GM12878 (cell line): ENCODE measurements around the gene DEPDC7. TPM values are rescaled to one million over a fixed set of nuclear protein-coding genes. Genes with fewer than 3 reads are reported as not detected.

Experiments
- ATAC-seq: fragments of 200-7000 bp; cut with Tn5 transposase; 3 replicates; pipeline ENCODE4 v1.9.1; 2020; ENCODE audit warnings: mild to moderate bottlenecking, moderate library complexity
- BruUV-seq: library from RNA; stranded (reverse); fragments of 400-500 nt; replicated peaks from 2 replicates; lab custom pipeline; 2021; lab: Mats Ljungman, UMichigan
- CTCF ChIA-PET: fragments of 300-600 bp; sonication (Branson Sonifier 250); formaldehyde crosslinking; extraction: SDS; loops from one replicate; lab custom pipeline; 2021; ENCODE audit warnings: inconsistent platforms; lab: Yijun Ruan, JAX
- POLR2A ChIA-PET: fragments of 350-600 bp; formaldehyde crosslinking; extraction: SDS; loops from one replicate; lab custom pipeline; 2021; ENCODE audit warnings: inconsistent platforms; lab: Charles Lee
- RAD21 ChIA-PET: fragments of 300-600 bp; sonication (Branson Sonifier 250); formaldehyde crosslinking; loops from one replicate; lab custom pipeline; 2023; ENCODE audit warnings: antibody characterized with exemption; ENCODE audit not compliant: unreplicated experiment; lab: Charles Lee
- SMC1A ChIA-PET: fragments of 300-600 bp; sonication (Branson Sonifier 250); formaldehyde crosslinking; loops from one replicate; lab custom pipeline; 2023; ENCODE audit not compliant: unreplicated experiment, uncharacterized antibody; lab: Charles Lee
- DNase-seq: peaks from one replicate; pipeline ENCODE4 v3.0.0-alpha.2; 2011; ENCODE audit warnings: low read depth, low spot score
- FAIRE-seq: peaks from 3 replicates; lab custom pipeline; 2011; peaks lifted over from hg19 to GRCh38; lab: Jason Lieb, UNC
- H2AFZ ChIP-seq: 2 replicates; pipeline ENCODE4 v1.6.0; 2011; ENCODE audit warnings: low read depth, low read length, control low read depth; ENCODE audit not compliant: control insufficient read depth
- H3K27ac ChIP-seq: 2 replicates; pipeline ENCODE4 v1.5.1; 2011; ENCODE audit warnings: control low read depth; ENCODE audit not compliant: control insufficient read depth, insufficient read depth
- H3K27me3 ChIP-seq, 2 experiments: replicated peaks in 1 of 2; 2 replicates each; pipeline versions ENCODE4 v1.6.0 to v1.6.1; 2011; ENCODE audit warnings: low read length in 1 of 2; ENCODE audit not compliant: control insufficient read depth in 2 of 2, insufficient read depth in 2 of 2
- H3K36me3 ChIP-seq, 2 experiments: 2 replicates each; pipeline ENCODE4 v1.5.1; 2011; ENCODE audit warnings: low read length in 1 of 2; ENCODE audit not compliant: control insufficient read depth in 2 of 2, insufficient read depth in 2 of 2
- H3K4me1 ChIP-seq: 2 replicates; pipeline ENCODE4 v1.6.1; 2011; ENCODE audit warnings: mild to moderate bottlenecking, low read length, moderate library complexity, mixed read lengths; ENCODE audit not compliant: control insufficient read depth, insufficient read depth
- H3K4me2 ChIP-seq: 2 replicates; pipeline ENCODE4 v1.6.0; 2011; ENCODE audit warnings: control low read depth; ENCODE audit not compliant: control insufficient read depth, insufficient read depth
- H3K4me3 ChIP-seq: fragments of 200-600 bp; sonication (generic); 2 replicates; pipeline ENCODE4 v1.5.1; 2016
- H3K79me2 ChIP-seq: 2 replicates; pipeline ENCODE4 v1.6.0; 2011; ENCODE audit warnings: low read length; ENCODE audit not compliant: control insufficient read depth, insufficient read depth
- H3K9ac ChIP-seq: 2 replicates; pipeline ENCODE4 v1.8.0; 2011; ENCODE audit warnings: low read length, control low read depth, mixed read lengths; ENCODE audit not compliant: control insufficient read depth, insufficient read depth
- H3K9me3 ChIP-seq: replicated peaks from 3 replicates; pipeline ENCODE4 v1.5.1; 2011; ENCODE audit warnings: mild to moderate bottlenecking, low read length; ENCODE audit not compliant: control insufficient read depth, insufficient read depth
- H4K20me1 ChIP-seq: 2 replicates; pipeline ENCODE4 v1.6.0; 2011; ENCODE audit not compliant: control insufficient read depth, insufficient read depth
- CREM ChIP-seq: IDR thresholded peaks from 2 replicates; pipeline ENCODE4 v1.6.1; 2014; ENCODE audit warnings: antibody characterized with exemption, low read depth
- CTCF ChIP-seq, 3 experiments: IDR thresholded peaks in 2 of 3; conservative IDR thresholded peaks in 1 of 3; 2 replicates each; pipeline ENCODE4 v1.5.1; 2011; ENCODE audit warnings: low read depth in 3 of 3, low read length in 3 of 3, mild to moderate bottlenecking in 3 of 3, control low read depth in 2 of 3, moderate library complexity in 2 of 3, inconsistent platforms in 1 of 3, mixed read lengths in 1 of 3; ENCODE audit not compliant: control insufficient read depth in 2 of 3, insufficient read depth in 1 of 3; ENCODE audit errors: extremely low read depth in 1 of 3
- EP300 ChIP-seq, 2 experiments: fragments of 150-350 bp in 1 of 2; IDR thresholded peaks; 2 replicates each; pipeline ENCODE4 v1.6.1; 2011 to 2012; ENCODE audit warnings: low read depth in 2 of 2, low read length in 2 of 2, borderline replicate concordance in 1 of 2, improper control_type of control experiment in 1 of 2, inconsistent platforms in 1 of 2; ENCODE audit not compliant: control insufficient read depth in 1 of 2
- MYB ChIP-seq: fragments of 150-350 bp; IDR thresholded peaks from 2 replicates; pipeline ENCODE4 v1.6.1; 2014; ENCODE audit warnings: mild to moderate bottlenecking, low read depth, low read length, borderline replicate concordance
- POLR2AphosphoS5 ChIP-seq: IDR thresholded peaks from 2 replicates; pipeline ENCODE4 v1.6.1; 2011; ENCODE audit warnings: mild to moderate bottlenecking, low read length, inconsistent platforms
- RAD21 ChIP-seq: IDR thresholded peaks from 2 replicates; pipeline ENCODE4 v1.6.1; 2011; ENCODE audit warnings: mild to moderate bottlenecking, low read depth, low read length, moderate library complexity; ENCODE audit not compliant: insufficient read depth
- RELA ChIP-seq: fragments of 450-650 bp; IDR thresholded peaks from 2 replicates; pipeline ENCODE4 v1.8.0; 2014; ENCODE audit warnings: borderline replicate concordance; ENCODE audit not compliant: partially characterized antibody
- SMAD5 ChIP-seq: IDR thresholded peaks from 2 replicates; pipeline ENCODE4 v1.6.1; 2016; ENCODE audit warnings: antibody characterized with exemption, low read depth
- SMARCA5 ChIP-seq: fragments of 450-650 bp; IDR thresholded peaks from 2 replicates; pipeline ENCODE4 v1.6.1; 2017; ENCODE audit warnings: mild to moderate bottlenecking
- USF2 ChIP-seq: IDR thresholded peaks from 2 replicates; pipeline ENCODE4 v1.6.1; 2011; ENCODE audit warnings: low read depth, low read length, improper control_type of control experiment, borderline replicate concordance
- WGBS: methylation state at CpG from one replicate; pipeline ENCODE4 v1.1.6; 2016; ENCODE audit warnings: low lambda C conversion rate; ENCODE audit not compliant: insufficient replicate concordance, insufficient coverage; ENCODE audit errors: missing lambda C conversion rate; 5-methylcytosine and 5-hydroxymethylcytosine counted together
- in situ Hi-C: fragments of 300-500 bp; cut with MboI; formaldehyde crosslinking; loops from 9 replicates; pipeline ENCODE4 v1.14.3; 2018; ENCODE audit warnings: mixed read lengths
- intact Hi-C: fragments of 100-400 bp; cut with micrococcal nuclease; formaldehyde crosslinking; loops from one replicate; pipeline ENCODE4 v1.14.2; 2022; ENCODE audit not compliant: unreplicated experiment
- polyA plus RNA-seq, 11 experiments: library from polyadenylated mRNA; depleted of rRNA in 4 of 11; unstranded in 6 of 11; stranded (reverse) in 5 of 11; fragments of >200 nt; fragmentation: Nextera tagmentation in 4 of 11; fragmentation: Illumina TruSeq in 1 of 11; extraction: Ambion mirVana in 4 of 11; extraction: Trizol in 1 of 11; gene quantifications; 1 replicate in 1 of 11; 2 replicates in 10 of 11; pipeline versions ENCODE4 v1.2.1 to v1.2.3, GENCODE V29; 2011 to 2016; ENCODE audit warnings: inconsistent platforms in 2 of 11, missing spikeins in 2 of 11, low read depth in 1 of 11
- total RNA-seq, 4 experiments: library from RNA; depleted of rRNA in 3 of 4; stranded (reverse); fragments of >200 nt in 3 of 4; fragmentation: Illumina TruSeq in 1 of 4; extraction: Trizol in 1 of 4; gene quantifications; 2 replicates each; pipeline versions ENCODE4 v1.2.1 to v1.2.3, GENCODE V29; 2013 to 2021

Gene DEPDC7
- total and polyA plus RNA-seq, 10 of the 15 experiments (the other 5 are each of a cell fraction or from before 2014, with no cell fraction given), result 0.06 to 1.1 (median 0.49) TPM

- intact Hi-C loops (no loop called here), in situ Hi-C loops (no loop called here)
- WGBS, result 94% methylated on average over 2 of the region's 2 CpGs
- CTCF ChIA-PET, result interaction anchor here (1.2 to 1.8 kb wide), 3 partner anchors 24 to 82 kb away, joined by 5 to 10 read pairs (median 6); no protein-coding TSS in a partner anchor
- no peaks in the 10 kb centered on the region for H3K9me3 ChIP-seq
- TF ChIP-seq CREM, result no peak
- no peak for TF ChIP-seq SMARCA5
- TF ChIP-seq RAD21, result no peak
- TF ChIP-seq RELA, result no peak
- no peak for TF ChIP-seq EP300 (IDR thresholded peaks at IDR 0.05; ENCODE audit: borderline replicate concordance in 1 of 2, control insufficient read depth in 1 of 2, low read depth in 2 of 2, low read length in 2 of 2)
- TF ChIP-seq, all 136 proteins: peak for 0
- no peak for FAIRE-seq
- ChIA-PET RAD21 (interaction anchor here (1.3 kb wide), 1 partner anchor 82 kb away, joined by 6 read pairs; no protein-coding TSS in a partner anchor), SMC1A (interaction anchor here (0.8 to 2.2 kb wide), 8 partner anchors 8 to 177 kb away, joined by 3 to 9 read pairs (median 3); partner anchors contain the start of gene TCP11L1), POLR2A (no interaction called here)
- Histone ChIP-seq H2AFZ (no peak overlapping the region), H3K79me2 (no peaks in the 10 kb centered on the region), H3K27me3 (no peaks in the 10 kb centered on the region), H3K4me3 (no peak overlapping the region), H3K36me3 (no peaks in the 10 kb centered on the region), H3K4me1 (no peaks in the 10 kb centered on the region), H3K9ac (no peak overlapping the region), H3K27ac (no peak overlapping the region), H3K4me2 (no peak overlapping the region), H4K20me1 (no peaks in the 10 kb centered on the region)
- ATAC-seq, result no peak
- no TSS peak for BruUV-seq
- DNase-seq, result no peak
Observed at GRCh38 chr11:32983506-32983905, 32.2 kb upstream of the DEPDC7 start.

- SMC1A ChIA-PET, result interaction anchor here (1.3 kb wide), 1 partner anchor 60 kb away, joined by 3 read pairs; no protein-coding TSS in a partner anchor
- ATAC-seq, result no peak
- 100% methylated on average over 5 of the region's 5 CpGs for WGBS
- TF ChIP-seq MYB (no peak), SMAD5 (no peak), SMARCA5 (no peak), POLR2AphosphoS5 (no peak), USF2 (no peak), CTCF (IDR thresholded peaks at IDR 0.05 in 2 of 3, conservative IDR thresholded peaks at IDR 0.05 in 1 of 3; ENCODE audit: control insufficient read depth in 2 of 3, extremely low read depth in 1 of 3, insufficient read depth in 1 of 3, low read depth in 3 of 3, low read length in 3 of 3) (no peak)
Observed at GRCh38 chr11:32985600-32985999, 30.1 kb upstream of the DEPDC7 start.

More at GRCh38 chr11:32985600-32985999, 30.1 kb upstream of the DEPDC7 start:
- no peaks in the 10 kb centered on the region for H3K4me1 ChIP-seq
- H3K4me3 ChIP-seq, result no peak overlapping the region
- BruUV-seq, result no TSS peak
- no peak overlapping the region for H3K9ac ChIP-seq
- no peak overlapping the region for H3K4me2 ChIP-seq
- CTCF ChIA-PET, result no interaction called here
- RAD21 ChIA-PET, result no interaction called here
- H3K79me2 ChIP-seq, result no peaks in the 10 kb centered on the region
- in situ Hi-C loops, result no loop called here
- H3K27ac ChIP-seq, result no peak overlapping the region
- no peaks in the 10 kb centered on the region for H3K9me3 ChIP-seq
- intact Hi-C loops, result no loop called here
- no peaks in the 10 kb centered on the region for H3K36me3 ChIP-seq
- no peak for FAIRE-seq
- POLR2A ChIA-PET, result no interaction called here
- H3K27me3 ChIP-seq, result no peaks in the 10 kb centered on the region
- DNase-seq, result no peak
- no peak overlapping the region for H2AFZ ChIP-seq
- no peaks in the 10 kb centered on the region for H4K20me1 ChIP-seq
